Heart right ventricle (tissue), 16 donors: ENCODE measurements around the gene DLX1. TPM values are rescaled to one million over a fixed set of nuclear protein-coding genes. Genes with fewer than 3 reads are reported as not detected.

Experiments
- ATAC-seq, 8 donors: fragments of 200-7000 bp; cut with Tn5 transposase; one replicate each; pipeline ENCODE4 v1.9.1; 2020; ENCODE audit warnings: mild to moderate bottlenecking in 8 of 8, moderate library complexity in 8 of 8, moderate number of reproducible peaks in 1 of 8
- DNase-seq, 2 donors: peaks; one replicate each; pipeline ENCODE4 v3.0.0-alpha.2; 2020
- H3K27ac ChIP-seq, 10 donors: fragments of 200-600 bp; sonication (generic) in 2 of 10; one replicate each; pipeline versions ENCODE4 v1.5.0 to v1.8.0; 2020 to 2022; ENCODE audit warnings: mild to moderate bottlenecking in 3 of 10
- H3K27me3 ChIP-seq, 7 donors: fragments of 200-600 bp; one replicate each; pipeline ENCODE4 v1.8.0; 2021 to 2022; ENCODE audit warnings: mild to moderate bottlenecking in 2 of 7
- H3K36me3 ChIP-seq, 9 donors: fragments of 200-600 bp; sonication (generic) in 1 of 9; one replicate each; pipeline versions ENCODE4 v1.5.0 to v1.8.0; 2020 to 2022; ENCODE audit warnings: mild to moderate bottlenecking in 2 of 9
- H3K4me1 ChIP-seq, 9 donors: fragments of 200-600 bp; sonication (generic) in 1 of 9; one replicate each; pipeline versions ENCODE4 v1.5.0 to v1.8.0; 2020 to 2022; ENCODE audit warnings: mild to moderate bottlenecking in 4 of 9
- H3K4me3 ChIP-seq, 10 donors: fragments of 200-600 bp; sonication (generic) in 2 of 10; one replicate each; pipeline versions ENCODE4 v1.5.0 to v1.8.0; 2020 to 2022; ENCODE audit warnings: mild to moderate bottlenecking in 7 of 10, moderate library complexity in 2 of 10
- H3K9me3 ChIP-seq, 11 donors: fragments of 200-600 bp in 10 of 11; sonication (generic) in 2 of 11; one replicate each; pipeline versions ENCODE4 v1.5.0 to v1.8.0; 2013 to 2022; ENCODE audit warnings: mild to moderate bottlenecking in 2 of 11, control low read depth in 1 of 11, moderate library complexity in 1 of 11
- CTCF ChIP-seq, 9 donors: fragments of 200-600 bp; sonication (generic) in 2 of 9; IDR thresholded peaks; one replicate each; pipeline versions ENCODE4 v1.5.0 to v1.8.0; 2021 to 2022; ENCODE audit warnings: antibody characterized with exemption in 9 of 9, mild to moderate bottlenecking in 5 of 9, moderate library complexity in 1 of 9
- WGBS, 2 donors: extraction: QIAGEN DNeasy Blood & Tissue Kit; methylation state at CpG; one replicate each; pipeline ENCODE4 v1.1.7; 2013; ENCODE audit warnings: inconsistent platforms in 1 of 2; 5-methylcytosine and 5-hydroxymethylcytosine counted together
- intact Hi-C, 10 donors: fragments of 100-400 bp; cut with DNase I; formaldehyde crosslinking; loops; one replicate each; pipeline versions ENCODE4 v1.11.1 to v1.14.2; 2022
- polyA plus RNA-seq, 2 donors: library from polyadenylated mRNA; stranded (reverse); fragments of 200-250 nt; gene quantifications; one replicate each; pipeline ENCODE4 v1.2.3, GENCODE V29; 2013
- total RNA-seq, 10 donors: library from RNA; stranded (reverse); fragmentation: NEBNext Ultra II Directional in 3 of 10; extraction: Animal tissue kit (Norgen Biotek cat#: 25700) in 3 of 10; gene quantifications; one replicate each; pipeline versions ENCODE4 v1.2.1 to v1.2.4, GENCODE V29; 2021 to 2023
- donor health status: Arrhythmogenic right ventricular cardiomyopathy.
- donor health status: ischemic (EF 13 %, LVEDD 7.1; RV severe dilation, severe dysfunction).
- donor health status: healthy with polysubstance abuse.
- donor health status: DM: no; HTN: yes; CAD: no.
- donor health status: DM: no; HTN: no; CAD: no.
- donor health status: ischemic (EF 25% LVEDD 6.9; RV normal size, moderate dysfunction).
- donor health status: ischemic (EF 25% LVEDD 5.7; RV mildly dilated, moderate dysfunction).
- donor health status: healthy.
- donor health status: DM: yes; HTN: yes; CAD: no.
- donor health status: Ischemic cardiomyopathy.
- donor health status: ischemic (EF 35%, LVEDD 5.7; RV mildly dilated, moderate dysfunction).
- donor health status: nonischemic (EF 11% LVEDD 7.7; RV severe dilation, severe dysfunction).
- donor health status: DM: yes; HTN: yes; CAD: no.
- donor health status: PGD.
- donor health status: ischemic (EF 29% LVEDD 5.4; RV normal size, mild dysfunction).
- donor health status: nonischemic (EF 23%, LVEDD 6.1; RV moderate dilation, normal function).

DLX1 gene
- total and polyA plus RNA-seq, 12 donors = 0.10 to 0.41 TPM; not detected in 10

- Histone ChIP-seq H3K27me3 (peaks cover 89 to 100% (median 100%) of the 10 kb centered on the region in 7 donors), H3K9me3 (no peaks in the 10 kb centered on the region), H3K27ac (no peak overlapping the region), H3K36me3 (peaks cover 0 to 7% (median 0%) of the 10 kb centered on the region in 9 donors), H3K4me3 (no peak overlapping the region), H3K4me1 (peaks cover 10 to 58% (median 32%) of the 10 kb centered on the region in 9 donors)
- ATAC-seq (no peak), DNase-seq (peak in 1 of 2 donors; percentile 6)
- TF ChIP-seq CTCF (IDR thresholded peaks at IDR 0.05) = peak in 1 of 9 donors; percentile 8
- 9 to 12% methylated on average over 37 of the region's 37 CpGs for WGBS, 2 donors
- intact Hi-C loops = no loop called here
Measured at GRCh38 chr2:172088245-172089004, 3.1 kb downstream of the DLX1 start.

DNA sequence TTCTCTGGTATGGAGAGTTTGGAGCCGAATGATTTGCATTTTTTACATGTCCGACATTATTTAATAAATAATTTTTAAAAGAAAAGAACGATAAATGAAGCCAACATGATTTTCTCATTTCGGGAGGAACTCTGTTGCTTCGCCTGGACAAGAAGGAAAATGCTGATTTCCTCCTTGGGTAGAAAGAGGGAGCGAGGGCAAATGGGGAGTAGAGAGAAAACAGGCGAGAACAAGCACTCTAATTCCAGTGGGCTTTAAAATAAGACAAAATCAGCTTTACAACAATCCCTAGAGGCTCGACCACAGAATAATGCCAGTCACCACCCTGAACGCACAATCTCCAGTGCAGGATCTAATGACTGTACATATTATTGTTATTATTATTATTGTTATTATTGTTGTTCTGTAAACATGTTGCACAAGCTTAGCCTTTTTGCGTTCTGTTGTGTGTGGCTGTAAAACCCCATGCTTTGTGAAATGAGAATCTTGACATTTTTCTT lies 3.7 kb downstream of the DLX1 start:
- no peak for TF ChIP-seq CTCF (IDR thresholded peaks at IDR 0.05)
- DNase-seq (no peak), ATAC-seq (no peak)
- Histone ChIP-seq H3K27me3 (peaks cover 94 to 100% (median 100%) of the 10 kb centered on the region in 7 donors), H3K9me3 (no peaks in the 10 kb centered on the region), H3K27ac (no peak overlapping the region), H3K4me1 (peaks cover 10 to 58% (median 32%) of the 10 kb centered on the region in 9 donors), H3K4me3 (no peak overlapping the region), H3K36me3 (peaks cover 0 to 7% (median 0%) of the 10 kb centered on the region in 9 donors)
- 13 to 21% methylated on average over 10 of the region's 10 CpGs for WGBS, 2 donors
- intact Hi-C loops = no loop called here

GRCh38 chr2:172089633-172090032 lies 4.3 kb downstream of the DLX1 start:
- 24 to 38% methylated on average over 7 of the region's 7 CpGs for WGBS, 2 donors
- H3K27ac ChIP-seq = no peak overlapping the region
- no peak for ATAC-seq
- peaks cover 94 to 100% (median 100%) of the 10 kb centered on the region in 7 donors for H3K27me3 ChIP-seq
- intact Hi-C loops = no loop called here
- no peak overlapping the region for H3K4me3 ChIP-seq
- H3K9me3 ChIP-seq = no peaks in the 10 kb centered on the region
- peaks cover 0 to 7% (median 0%) of the 10 kb centered on the region in 9 donors for H3K36me3 ChIP-seq
- DNase-seq = no peak
- peaks cover 9 to 58% (median 32%) of the 10 kb centered on the region in 9 donors for H3K4me1 ChIP-seq
- TF ChIP-seq CTCF (IDR thresholded peaks at IDR 0.05) = no peak

- TF ChIP-seq CTCF (IDR thresholded peaks at IDR 0.05) = no peak
- no peaks in the 10 kb centered on the region for H3K9me3 ChIP-seq
- H3K36me3 ChIP-seq = peaks cover 0 to 7% (median 0%) of the 10 kb centered on the region in 9 donors
- H3K27me3 ChIP-seq = peaks cover 94 to 100% (median 100%) of the 10 kb centered on the region in 7 donors
- ATAC-seq (no peak), DNase-seq (peak in 1 of 2 donors; percentile 8)
- 8 to 11% methylated on average over 39 of the region's 39 CpGs for WGBS, 2 donors
- intact Hi-C loops = no loop called here
- no peak overlapping the region for H3K4me3 ChIP-seq
- H3K27ac ChIP-seq = no peak overlapping the region
- peaks cover 9 to 58% (median 33%) of the 10 kb centered on the region in 9 donors for H3K4me1 ChIP-seq
Measured at GRCh38 chr2:172090044-172090961, 5.0 kb downstream of the DLX1 start.
